HepG2 (cell line): ENCODE data around the gene ZNF419.
"Not testable (repeated sequence)": the region's sequence is repeated elsewhere in the genome, so short reads cannot be mapped to it uniquely, and the experiment has no call there.

Source experiments
- ATF5 ChIP-seq: sonication (generic); formaldehyde crosslinking; IDR thresholded peaks from 2 replicates; pipeline ENCODE4 v1.4.0; 2020; ENCODE audit warnings: mild to moderate bottlenecking, low read depth, missing genetic modification reagents
- CC2D1A ChIP-seq: sonication (generic); formaldehyde crosslinking; IDR thresholded peaks from 2 replicates; pipeline ENCODE4 v1.8.1; 2023; ENCODE audit warnings: mild to moderate bottlenecking, missing genetic modification reagents
- CEBPB ChIP-seq: IDR thresholded peaks from 2 replicates; pipeline ENCODE4 v1.6.1; 2011; ENCODE audit warnings: low read depth, low read length, improper control_type of control experiment, borderline replicate concordance
- CREB1 ChIP-seq, 2 experiments: fragments of 450-650 bp in 1 of 2; IDR thresholded peaks; 2 replicates each; pipeline ENCODE4 v1.6.1; 2016 to 2017; ENCODE audit warnings: control low read depth in 1 of 2, mild to moderate bottlenecking in 1 of 2, missing compliant biosample characterization in 1 of 2, missing genetic modification characterization in 1 of 2
- CREM ChIP-seq, 2 experiments: sonication (generic) in 1 of 2; formaldehyde crosslinking in 1 of 2; IDR thresholded peaks; 2 replicates each; pipeline versions ENCODE4 v1.4.0 to v1.6.1; 2016 to 2020; ENCODE audit warnings: antibody characterized with exemption in 1 of 2, mild to moderate bottlenecking in 1 of 2, missing genetic modification reagents in 1 of 2
- EZH2 ChIP-seq: conservative IDR thresholded peaks from 2 replicates; pipeline ENCODE4 v1.6.1; 2012; ENCODE audit warnings: mild to moderate bottlenecking, low read depth, low read length, moderate library complexity
- FOSL2 ChIP-seq: sonication (generic); formaldehyde crosslinking; IDR thresholded peaks from 2 replicates; pipeline ENCODE4 v1.4.0; 2020; ENCODE audit warnings: missing genetic modification reagents
- POLR2AphosphoS5 ChIP-seq: IDR thresholded peaks from 2 replicates; pipeline ENCODE4 v1.6.1; 2012; ENCODE audit warnings: low read depth, low read length
- SP1 ChIP-seq, 2 experiments: fragments of 450-650 bp in 1 of 2; sonication (generic) in 1 of 2; formaldehyde crosslinking in 1 of 2; IDR thresholded peaks; 2 replicates each; pipeline versions ENCODE4 v1.4.0 to v1.6.1; 2016 to 2020; ENCODE audit warnings: missing genetic modification reagents in 1 of 2
- TFE3 ChIP-seq: IDR thresholded peaks from 2 replicates; pipeline ENCODE4 v1.6.1; 2016
- ZBTB40 ChIP-seq, 2 experiments: fragments of 450-650 bp in 1 of 2; sonication (generic) in 1 of 2; formaldehyde crosslinking in 1 of 2; IDR thresholded peaks; 2 replicates each; pipeline versions ENCODE4 v1.6.1 to v1.8.0; 2016 to 2022; ENCODE audit warnings: antibody characterized with exemption in 1 of 2, mild to moderate bottlenecking in 1 of 2, missing genetic modification reagents in 1 of 2
- ZFP36 ChIP-seq: fragments of 150-350 bp; IDR thresholded peaks from 2 replicates; pipeline ENCODE4 v1.6.1; 2018; ENCODE audit warnings: borderline replicate concordance, low read length, low read depth; ENCODE audit not compliant: partially characterized antibody
- ZNF737 ChIP-seq: sonication (generic); formaldehyde crosslinking; IDR thresholded peaks from 2 replicates; pipeline ENCODE4 v1.5.0; 2020; ENCODE audit warnings: missing genetic modification reagents, mild to moderate bottlenecking, borderline replicate concordance
- ZNF790 ChIP-seq: sonication (generic); formaldehyde crosslinking; IDR thresholded peaks from 2 replicates; pipeline ENCODE4 v1.8.0; 2022; ENCODE audit warnings: missing genetic modification reagents, mild to moderate bottlenecking, borderline replicate concordance

- not testable (repeated sequence) for TF ChIP-seq CEBPB; FOSL2 (CRISPR knock-in tag); ZBTB40 (IDR thresholded peaks at IDR 0.05); ZBTB40 (CRISPR knock-in tag; IDR thresholded peaks at IDR 0.05); CC2D1A (CRISPR knock-in tag); POLR2AphosphoS5; ZNF790 (CRISPR knock-in tag); TFE3 (CRISPR knock-in tag); ATF5 (CRISPR knock-in tag); CREM (IDR thresholded peaks at IDR 0.05); CREM (CRISPR knock-in tag; IDR thresholded peaks at IDR 0.05); EZH2; ZFP36; CREB1 (IDR thresholded peaks at IDR 0.05); CREB1 (CRISPR knock-in tag; IDR thresholded peaks at IDR 0.05); ZNF737 (CRISPR knock-in tag); SP1 (IDR thresholded peaks at IDR 0.05); SP1 (CRISPR knock-in tag; IDR thresholded peaks at IDR 0.05)
These were observed 722 bp downstream of the ZNF419 start for GRCh38 chr19:57488299-57488644.
